SW480 (cell line): ENCODE results near the gene TGFBR3L.
"Not testable (repeated sequence)": the region's sequence is repeated elsewhere in the genome, so short reads cannot be mapped to it uniquely, and the experiment has no call there.

Experiments
- DNase-seq: peaks from one replicate; pipeline ENCODE4 v3.0.0-alpha.2; 2016; ENCODE audit warnings: low spot score

The TGFBR3L gene

DNA sequence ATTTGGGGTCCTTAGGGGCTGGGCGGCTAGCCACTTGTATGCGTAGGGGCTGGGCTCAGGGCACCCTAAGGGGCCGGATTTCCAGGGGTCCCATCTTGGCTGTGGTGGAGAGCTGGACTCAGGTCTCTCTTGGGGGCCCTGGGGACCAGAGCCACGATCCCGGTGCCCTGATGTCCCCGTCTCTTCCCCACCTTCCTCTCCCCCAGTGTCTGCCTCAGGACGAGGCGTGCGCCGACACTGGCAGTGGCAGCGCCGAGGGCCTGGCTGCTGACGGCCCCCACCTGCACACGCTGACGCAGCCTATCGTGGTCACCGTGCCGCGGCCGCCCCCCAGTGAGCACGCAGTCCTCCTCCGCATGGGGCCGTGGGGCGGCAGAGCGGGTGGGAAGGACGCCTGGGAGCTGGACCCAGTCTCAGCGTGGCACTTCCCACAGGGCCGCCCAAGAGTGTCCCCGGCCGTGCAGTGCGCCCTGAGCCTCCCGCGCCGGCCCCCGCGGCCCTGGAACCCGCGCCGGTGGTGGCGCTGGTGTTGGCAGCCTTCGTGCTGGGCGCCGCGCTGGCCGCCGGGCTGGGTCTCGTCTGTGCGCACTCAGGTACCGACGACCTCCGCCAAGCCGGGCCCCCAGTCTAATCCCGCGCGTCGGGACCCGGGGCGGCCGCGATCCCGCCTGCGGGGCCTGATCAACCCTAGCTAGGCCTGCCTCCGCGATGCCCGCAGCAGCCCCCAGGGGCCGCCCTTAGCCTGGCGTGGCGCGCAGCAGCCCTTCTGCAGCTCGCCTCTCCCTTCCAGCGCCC lies 2.8 kb downstream of the TGFBR3L start:
- peak; percentile 68 for DNase-seq

GRCh38 chr19:7918062-7918614 lies 3.5 kb downstream of the TGFBR3L start:
- not testable (repeated sequence) for DNase-seq

- no peak for DNase-seq
Measured at GRCh38 chr19:7918615-7919421, 4.2 kb downstream of the TGFBR3L start.

- peak; percentile 93 for DNase-seq
Measured at GRCh38 chr19:7919610-7920518, 5.2 kb downstream of the TGFBR3L start, which contains the start of gene SNAPC2. SNAPC2 (plus strand) TSS chr19:7920338; CDS start chr19:7920367, 29 bp downstream.

- peak; percentile 95 for DNase-seq
Measured at GRCh38 chr19:7920519-7921301, 6.1 kb downstream of the TGFBR3L start.

GRCh38 chr19:7921302-7921966 lies 6.8 kb downstream of the TGFBR3L start:
- DNase-seq, result no peak

DNA sequence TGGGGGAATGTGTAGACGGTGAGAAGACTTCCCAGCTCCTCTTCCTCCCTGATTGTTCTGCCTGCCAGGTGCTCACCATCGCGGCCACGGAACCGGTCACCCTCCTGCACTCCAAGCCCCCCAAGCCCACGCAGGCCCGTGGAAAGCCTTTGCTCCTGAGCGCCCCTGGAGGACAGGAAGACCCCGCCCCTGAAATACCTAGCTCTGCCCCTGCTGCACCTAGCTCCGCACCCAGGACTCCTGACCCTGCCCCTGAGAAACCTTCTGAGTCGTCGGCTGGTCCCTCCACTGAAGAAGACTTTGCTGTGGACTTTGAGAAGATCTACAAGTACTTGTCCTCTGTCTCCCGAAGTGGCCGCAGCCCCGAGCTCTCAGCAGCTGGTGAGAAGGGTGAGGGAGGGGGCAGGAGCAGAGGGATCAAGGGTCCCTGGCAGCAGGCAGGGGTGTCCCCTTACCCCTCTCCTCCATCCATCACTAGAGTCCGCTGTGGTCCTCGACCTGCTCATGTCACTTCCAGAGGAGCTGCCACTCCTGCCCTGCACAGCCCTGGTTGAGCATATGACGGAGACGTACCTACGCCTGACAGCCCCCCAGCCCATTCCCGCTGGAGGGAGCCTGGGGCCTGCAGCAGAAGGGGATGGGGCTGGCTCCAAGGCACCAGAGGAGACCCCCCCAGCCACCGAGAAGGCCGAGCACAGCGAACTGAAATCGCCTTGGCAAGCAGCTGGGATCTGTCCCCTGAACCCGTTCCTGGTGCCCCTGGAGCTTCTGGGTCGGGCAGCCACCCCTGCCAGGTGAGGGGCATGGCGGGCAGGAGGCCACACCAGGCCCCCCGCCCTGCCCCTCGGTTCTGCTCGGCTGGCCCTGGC lies 7.6 kb downstream of the TGFBR3L start:
- DNase-seq, result no peak

DNA sequence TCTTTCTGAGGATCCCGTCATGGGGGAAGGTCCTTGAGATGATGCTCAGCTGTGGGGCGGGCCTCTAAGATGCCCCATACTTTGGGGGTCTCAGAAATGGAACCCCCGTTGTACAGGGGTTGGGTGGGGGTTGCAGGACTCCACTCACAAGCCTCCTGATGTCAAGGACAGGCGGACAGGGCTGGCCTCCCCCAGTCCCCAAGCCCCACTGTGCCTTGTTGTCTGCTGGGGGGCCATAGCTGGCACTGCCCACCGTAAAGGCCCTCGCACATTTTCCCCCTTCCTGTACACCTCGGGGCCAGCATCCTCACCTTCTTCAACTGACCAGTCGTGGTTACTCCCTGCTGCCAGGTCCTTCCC lies 8.2 kb downstream of the TGFBR3L start:
- no peak for DNase-seq

DNA sequence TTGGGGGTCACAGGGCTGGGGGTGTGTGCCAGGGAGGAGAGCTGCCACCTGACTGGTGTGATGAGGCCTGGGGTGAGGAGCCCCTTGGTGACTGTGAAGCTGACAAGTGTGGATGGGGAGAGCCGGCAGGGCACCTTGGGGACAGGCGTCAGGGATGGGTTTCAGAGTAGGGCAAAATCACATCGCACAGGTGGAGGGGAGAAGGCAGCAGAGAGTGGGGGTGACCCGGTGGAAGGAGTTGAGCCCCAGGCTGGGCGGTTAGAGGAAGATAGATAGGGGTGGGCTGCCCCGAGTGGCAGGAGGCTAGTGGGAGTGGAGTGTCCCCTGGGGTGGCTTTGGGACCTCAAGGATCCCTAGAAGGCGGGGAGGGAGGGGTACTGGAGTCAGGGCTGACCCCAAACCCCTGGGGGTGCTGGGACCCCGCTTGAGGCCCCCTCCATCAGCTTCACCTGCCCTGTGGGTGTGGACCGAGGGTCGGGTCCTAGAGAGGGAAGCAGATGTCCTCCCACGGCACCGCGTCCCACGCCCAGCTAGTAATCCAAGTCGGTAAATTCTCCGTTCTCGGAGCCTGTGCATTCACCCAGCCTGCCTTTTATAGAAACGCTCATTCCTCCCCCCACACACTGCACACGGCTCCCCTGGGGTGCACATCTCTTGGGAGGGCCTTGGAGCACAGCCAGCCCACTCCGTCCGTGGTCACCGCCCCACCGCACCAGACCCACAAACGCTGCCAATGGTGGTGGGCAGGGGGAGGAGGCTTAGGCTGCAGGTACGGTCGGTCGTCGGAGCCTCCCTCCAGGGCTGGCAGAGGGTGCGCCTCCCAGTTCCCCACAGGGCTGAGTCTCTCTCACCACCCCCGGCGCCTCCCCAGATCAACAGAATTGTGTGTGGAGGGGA lies 8.9 kb downstream of the TGFBR3L start:
- no peak for DNase-seq

GRCh38 chr19:7924241-7924640 lies 9.6 kb downstream of the TGFBR3L start:
- DNase-seq, result no peak

- DNase-seq, result no peak
Measured at GRCh38 chr19:7924651-7925170, 10.1 kb downstream of the TGFBR3L start.

- DNase-seq, result peak; percentile 70
Measured at GRCh38 chr19:7925171-7925851, 10.7 kb downstream of the TGFBR3L start.

- peak; percentile 49 for DNase-seq
Measured at GRCh38 chr19:7926021-7926726, 11.5 kb downstream of the TGFBR3L start, which contains the start of gene CTXN1. CTXN1 (minus strand) TSS chr19:7926135; CDS start chr19:7925538, 597 bp downstream.

GRCh38 chr19:7926727-7927604 lies 12.3 kb downstream of the TGFBR3L start:
- no peak for DNase-seq

DNA sequence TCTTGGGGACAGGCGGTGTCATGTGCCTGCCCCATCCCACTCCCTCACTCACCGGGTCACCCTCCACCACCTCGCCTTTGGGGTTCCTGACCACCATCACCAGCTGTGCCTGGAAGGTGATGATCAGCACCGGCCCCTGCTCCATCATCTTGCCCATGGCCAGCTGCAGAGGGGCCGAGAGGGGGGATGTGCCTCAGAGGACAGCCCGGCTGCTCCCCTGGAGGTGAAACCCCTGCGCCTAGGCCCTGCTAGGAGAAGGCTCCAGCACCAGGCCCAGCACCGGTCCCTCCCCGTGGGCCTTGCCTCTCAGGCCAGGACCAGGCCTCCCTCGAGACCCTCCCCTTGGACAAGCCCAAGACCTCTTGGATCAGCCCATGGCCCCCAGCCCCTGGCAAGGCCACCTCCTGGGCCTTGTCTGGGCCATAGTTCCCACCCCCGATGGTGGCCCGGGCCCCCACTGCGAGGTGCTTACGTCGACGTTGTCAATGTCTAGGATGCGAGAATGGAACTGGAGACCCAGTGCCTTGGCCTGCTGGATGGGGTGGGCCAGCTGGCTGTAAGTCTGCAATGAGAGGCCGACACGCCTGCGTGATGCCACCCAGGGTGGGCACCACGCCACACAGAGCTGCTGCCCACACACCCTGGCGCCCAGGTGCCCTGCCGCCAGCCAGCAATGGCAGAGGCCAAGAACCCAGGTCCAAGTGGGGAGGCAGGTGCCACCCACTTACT lies 13.1 kb downstream of the TGFBR3L start:
- no peak for DNase-seq
